H1 (cell line): Measurements from ENCODE around the gene PPARA. TPM values are rescaled to one million over a fixed set of nuclear protein-coding genes. Genes with fewer than 3 reads are reported as not detected.
"Not testable (repeated sequence)": the region's sequence is repeated elsewhere in the genome, so short reads cannot be mapped to it uniquely, and the experiment has no call there.

Source experiments
- CTCF ChIA-PET: fragments of 300-600 bp; sonication (Branson Sonifier 250); formaldehyde crosslinking; loops from one replicate; lab custom pipeline; 2021; ENCODE audit not compliant: partially characterized antibody; lab: Charles Lee
- POLR2A ChIA-PET: fragments of 300-600 bp; sonication (Branson Sonifier 250); formaldehyde crosslinking; loops from one replicate; lab custom pipeline; 2021; ENCODE audit warnings: inconsistent platforms; ENCODE audit not compliant: partially characterized antibody; lab: Charles Lee
- DNase-seq, 2 experiments: peaks; one replicate each; pipeline versions ENCODE4 v3.0.0 to v3.0.0-alpha.2; 2010 to 2022; ENCODE audit warnings: low spot score in 2 of 2, low read depth in 1 of 2, mixed read lengths in 1 of 2
- FAIRE-seq: peaks from 2 replicates; lab custom pipeline; 2011; peaks lifted over from hg19 to GRCh38; lab: Jason Lieb, UNC
- H2AFZ ChIP-seq: 2 replicates; pipeline ENCODE4 v1.8.1; 2012; ENCODE audit warnings: low read length, inconsistent platforms
- H2AK5ac ChIP-seq: 2 replicates; pipeline ENCODE4 v1.6.1; 2013; ENCODE audit warnings: low read depth, low read length
- H2BK120ac ChIP-seq: replicated peaks from 2 replicates; pipeline ENCODE3; 2013; ENCODE audit warnings: low read depth, low read length, inconsistent platforms
- H2BK12ac ChIP-seq: 2 replicates; pipeline ENCODE4 v1.6.1; 2013; ENCODE audit warnings: low read depth, low read length
- H2BK15ac ChIP-seq: 2 replicates; pipeline ENCODE4 v1.6.1; 2013; ENCODE audit warnings: low read length
- H2BK20ac ChIP-seq: 2 replicates; pipeline ENCODE4 v1.6.1; 2013; ENCODE audit warnings: low read length
- H2BK5ac ChIP-seq: 2 replicates; pipeline ENCODE4 v1.6.1; 2013; ENCODE audit warnings: low read depth, low read length
- H3K14ac ChIP-seq: 2 replicates; pipeline ENCODE4 v1.6.1; 2013; ENCODE audit warnings: inconsistent platforms; ENCODE audit not compliant: insufficient read length
- H3K18ac ChIP-seq: 2 replicates; pipeline ENCODE4 v1.6.1; 2013; ENCODE audit warnings: low read length; ENCODE audit errors: extremely low read depth
- H3K23ac ChIP-seq: 2 replicates; pipeline ENCODE4 v1.6.1; 2013; ENCODE audit warnings: inconsistent platforms; ENCODE audit not compliant: insufficient read length
- H3K23me2 ChIP-seq: 2 replicates; pipeline ENCODE4 v1.6.1; 2013; ENCODE audit warnings: low read depth, low read length
- H3K27ac ChIP-seq: 2 replicates; pipeline ENCODE4 v1.6.1; 2011; ENCODE audit warnings: low read depth, low read length, inconsistent platforms
- H3K27me3 ChIP-seq, 4 experiments: replicated peaks in 1 of 4; 1 replicate in 1 of 4; 2 replicates in 3 of 4; pipeline versions ENCODE4 v1.6.1 to v1.8.1; 2011 to 2013; ENCODE audit warnings: low read length in 3 of 4, mild to moderate bottlenecking in 3 of 4, inconsistent platforms in 2 of 4, mixed read lengths in 2 of 4, moderate library complexity in 1 of 4; ENCODE audit not compliant: control insufficient read depth in 3 of 4, insufficient read depth in 3 of 4; ENCODE audit errors: extremely low read depth in 1 of 4
- H3K36me3 ChIP-seq, 4 experiments: 2 replicates each; pipeline versions ENCODE4 v1.6.1 to v1.8.1; 2011 to 2013; ENCODE audit warnings: mild to moderate bottlenecking in 4 of 4, low read length in 3 of 4, moderate library complexity in 2 of 4, control low read depth in 1 of 4, inconsistent platforms in 1 of 4; ENCODE audit not compliant: insufficient read depth in 4 of 4, control insufficient read depth in 2 of 4
- H3K4ac ChIP-seq: replicated peaks from 2 replicates; pipeline ENCODE3; 2013; ENCODE audit warnings: low read length, low read depth, mixed read lengths, inconsistent platforms; ENCODE audit not compliant: insufficient read length
- H3K4me1 ChIP-seq, 4 experiments: replicated peaks in 1 of 4; 1 replicate in 1 of 4; 2 replicates in 3 of 4; pipeline versions ENCODE4 v1.6.1 to v1.8.1; 2011 to 2013; ENCODE audit warnings: low read length in 3 of 4, inconsistent platforms in 2 of 4, mixed read lengths in 1 of 4; ENCODE audit not compliant: insufficient read depth in 4 of 4, control insufficient read depth in 3 of 4
- H3K4me2 ChIP-seq, 2 experiments: 2 replicates each; pipeline versions ENCODE4 v1.6.1 to v1.8.1; 2011 to 2013; ENCODE audit warnings: low read depth in 2 of 2, low read length in 2 of 2, control low read depth in 1 of 2, inconsistent platforms in 1 of 2, mild to moderate bottlenecking in 1 of 2; ENCODE audit not compliant: insufficient read depth in 1 of 2
- H3K4me3 ChIP-seq, 4 experiments: fragments of 200-600, 300-600 bp in 1 of 4; sonication (generic), shearing (Covaris generic), sonication (Bioruptor Twin) in 1 of 4; 2 replicates each; pipeline versions ENCODE4 v1.5.1 to v1.8.1; 2011 to 2016; ENCODE audit warnings: low read length in 4 of 4, low read depth in 3 of 4, control low read depth in 2 of 4, inconsistent platforms in 2 of 4, mild to moderate bottlenecking in 2 of 4, mixed read lengths in 1 of 4, moderate library complexity in 1 of 4; ENCODE audit not compliant: insufficient read depth in 2 of 4; ENCODE audit errors: extremely low read depth in 1 of 4
- H3K56ac ChIP-seq: replicated peaks from 2 replicates; pipeline ENCODE3; 2013; ENCODE audit warnings: low read depth, mild to moderate bottlenecking, mixed read lengths, low read length, inconsistent platforms; ENCODE audit not compliant: insufficient read length
- H3K79me1 ChIP-seq: 2 replicates; pipeline ENCODE4 v1.6.1; 2013; ENCODE audit warnings: low read depth, low read length, control low read depth
- H3K79me2 ChIP-seq, 2 experiments: 2 replicates each; pipeline versions ENCODE4 v1.6.1 to v1.8.1; 2012 to 2013; ENCODE audit warnings: low read length in 2 of 2, mild to moderate bottlenecking in 2 of 2, inconsistent platforms in 1 of 2; ENCODE audit not compliant: insufficient read depth in 2 of 2, control insufficient read depth in 1 of 2
- H3K9ac ChIP-seq, 4 experiments: replicated peaks in 1 of 4; 1 replicate in 1 of 4; 2 replicates in 3 of 4; pipeline versions ENCODE4 v1.6.1 to v1.8.1; 2011 to 2013; ENCODE audit warnings: low read depth in 3 of 4, low read length in 3 of 4, control low read depth in 2 of 4, mild to moderate bottlenecking in 2 of 4, moderate library complexity in 2 of 4, inconsistent platforms in 1 of 4; ENCODE audit errors: extremely low read depth in 1 of 4
- H3K9me3 ChIP-seq, 2 experiments: 2 replicates each; pipeline versions ENCODE4 v1.6.1 to v1.8.1; 2012 to 2013; ENCODE audit warnings: mild to moderate bottlenecking in 2 of 2, moderate library complexity in 2 of 2, control low read depth in 1 of 2, inconsistent platforms in 1 of 2, low read depth in 1 of 2, low read length in 1 of 2, mixed read lengths in 1 of 2; ENCODE audit not compliant: insufficient read depth in 2 of 2
- H4K20me1 ChIP-seq, 2 experiments: replicated peaks in 1 of 2; 2 replicates each; pipeline versions ENCODE3 to v1.8.1; 2011 to 2013; ENCODE audit warnings: inconsistent platforms in 2 of 2, low read length in 2 of 2, mild to moderate bottlenecking in 1 of 2; ENCODE audit not compliant: insufficient read depth in 2 of 2, control insufficient read depth in 1 of 2
- H4K5ac ChIP-seq: 2 replicates; pipeline ENCODE4 v1.6.1; 2013; ENCODE audit warnings: low read length, low read depth, mixed read lengths, inconsistent platforms; ENCODE audit not compliant: insufficient read length
- H4K8ac ChIP-seq: 2 replicates; pipeline ENCODE4 v1.8.0; 2013; ENCODE audit warnings: mild to moderate bottlenecking, moderate library complexity, low read length, inconsistent platforms; ENCODE audit not compliant: insufficient read depth; ENCODE audit errors: extremely low read depth
- H4K91ac ChIP-seq: replicated peaks from 2 replicates; pipeline ENCODE3; 2013; ENCODE audit warnings: low read length, mixed read lengths, inconsistent platforms; ENCODE audit not compliant: insufficient read length
- CTBP2 ChIP-seq: IDR thresholded peaks from 2 replicates; pipeline ENCODE4 v1.7.0; 2011; ENCODE audit warnings: borderline replicate concordance, mild to moderate bottlenecking, moderate library complexity, mixed read lengths, low read length; ENCODE audit not compliant: insufficient read depth, insufficient read length
- whole genome bisulfite sequencing, 2 experiments: shearing (Covaris generic) in 1 of 2; methylation state at CpG; one replicate each; pipeline versions ENCODE4 v1.1.6 to v1.1.7; 2013 to 2015; ENCODE audit warnings: low lambda C conversion rate in 2 of 2, mixed read lengths in 2 of 2, inconsistent platforms in 1 of 2, low coverage in 1 of 2, missing lambda C conversion rate in 1 of 2; ENCODE audit not compliant: insufficient replicate concordance in 2 of 2, insufficient coverage in 1 of 2, insufficient read length in 1 of 2; ENCODE audit errors: extremely low coverage in 1 of 2, missing lambda C conversion rate in 1 of 2; 5-methylcytosine and 5-hydroxymethylcytosine counted together
- polyA plus RNA-seq, 7 experiments: library from polyadenylated mRNA; depleted of rRNA in 3 of 7; stranded (reverse) in 5 of 7; unstranded in 2 of 7; fragments of >200 nt in 5 of 7; fragments of 200-250 nt in 2 of 7; gene quantifications; 1 replicate in 5 of 7; 2 replicates in 1 of 7; 4 replicates in 1 of 7; pipeline versions ENCODE4 v1.2.1 to v1.2.3, GENCODE V29; 2011 to 2013; ENCODE audit warnings: missing spikeins in 2 of 7, mixed read lengths in 2 of 7
- total RNA-seq: library from RNA; stranded (reverse); fragmentation: NEBNext Ultra II Directional; extraction: Animal tissue kit (Norgen Biotek cat#: 25700); gene quantifications from 2 replicates; pipeline ENCODE4 v1.2.1, GENCODE V29; 2021

PPARA gene
- total and polyA plus RNA-seq, 2 of the 8 experiments (the other 6 are each of a cell fraction or from before 2014, with no cell fraction given) = 3.1 to 8.2 TPM

DNA sequence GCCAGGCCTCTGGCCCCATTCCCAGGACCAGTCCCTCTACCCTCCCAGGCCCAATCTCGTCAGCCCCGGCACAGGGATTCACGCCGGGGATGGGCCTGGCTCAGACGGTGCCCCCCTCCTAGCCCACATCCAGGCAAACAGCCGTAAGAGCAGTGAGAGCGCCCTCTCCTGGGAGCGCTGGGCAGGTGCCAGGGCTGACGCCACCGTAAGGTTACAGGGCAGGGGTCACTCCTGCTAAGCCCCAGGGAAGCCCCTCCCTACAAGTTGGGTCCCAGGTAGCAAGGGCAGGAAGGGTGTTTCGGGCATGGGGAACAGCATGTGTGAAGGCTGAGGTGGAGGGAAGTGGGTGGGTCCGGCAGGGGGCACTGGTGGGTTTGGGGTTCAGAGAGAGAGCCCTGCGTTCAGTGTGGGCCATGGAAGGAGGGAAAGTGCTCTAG is 19.2 kb upstream of the PPARA start (continued):
- TF ChIP-seq CTBP2 = no peak
- TF ChIP-seq, all 59 proteins: peak for 11

DNA sequence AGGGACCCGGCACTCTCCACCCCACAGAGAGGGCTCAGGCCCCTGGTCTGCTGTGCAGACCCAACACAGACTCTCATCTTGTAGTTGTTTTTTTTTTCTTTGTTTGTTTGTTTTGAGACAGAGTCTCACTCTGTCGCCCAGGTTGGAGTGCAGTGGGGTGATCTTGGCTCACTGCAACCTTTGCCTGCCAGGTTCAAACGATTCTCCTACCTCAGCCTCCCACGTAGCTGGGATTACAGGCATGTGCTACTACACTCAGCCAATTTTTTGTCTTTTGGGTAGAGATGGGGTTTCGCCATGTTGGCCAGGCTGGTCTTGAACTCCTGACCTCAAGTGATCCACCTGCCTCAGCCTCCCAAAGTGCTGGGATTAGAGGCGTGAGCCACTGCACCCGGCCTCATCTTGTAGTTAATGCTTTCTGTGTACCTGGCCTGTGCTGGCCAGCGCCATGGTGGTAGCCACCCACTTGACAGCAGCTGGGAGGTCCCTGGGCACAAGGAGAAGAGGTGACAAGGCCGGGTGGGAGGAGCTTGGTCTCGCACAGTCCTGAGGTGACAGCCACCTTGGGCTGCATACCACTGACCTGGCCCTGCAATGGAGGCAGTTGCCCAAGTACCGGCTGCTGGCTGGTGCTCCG is 18.0 kb upstream of the PPARA start:
- H4K5ac ChIP-seq, H3K4me2 ChIP-seq, H2BK120ac ChIP-seq, H3K14ac ChIP-seq, H3K9ac ChIP-seq, H2BK5ac ChIP-seq, H2BK20ac ChIP-seq, H4K8ac ChIP-seq, H3K36me3 ChIP-seq, H4K20me1 ChIP-seq, H3K23ac ChIP-seq, H2AK5ac ChIP-seq, H3K27me3 ChIP-seq, H2BK15ac ChIP-seq, H3K4me3 ChIP-seq, H3K23me2 ChIP-seq, H3K9me3 ChIP-seq, H3K4me1 ChIP-seq, H3K56ac ChIP-seq, H4K91ac ChIP-seq, H2AFZ ChIP-seq, H3K79me2 ChIP-seq, H2BK12ac ChIP-seq, H3K79me1 ChIP-seq, H3K4ac ChIP-seq, H3K27ac ChIP-seq, FAIRE-seq, H3K18ac ChIP-seq, DNase-seq: not testable (repeated sequence)
- 92% methylated on average over 12 of the region's 12 CpGs; no CpG with 5 or more reads in 1 of the 2 experiments for WGBS, 2 experiments
- CTCF ChIA-PET = interaction anchor here (0.8 to 4.8 kb wide), 11 partner anchors 10 to 351 kb away, joined by 3 to 40 read pairs (median 4); partner anchors contain the start of gene PKDREJ
- POLR2A ChIA-PET = interaction anchor here (0.7 kb wide), 1 partner anchor 17 kb away, joined by 3 read pairs; no protein-coding TSS in a partner anchor
